GM12875 (cell line): ENCODE measurements around the gene DAZAP1.

Source experiments
- H3K4me3 ChIP-seq: one replicate; pipeline ENCODE4 v1.5.1; 2011; ENCODE audit warnings: low read depth, low read length, control low read depth
- CTCF ChIP-seq: IDR thresholded peaks from 2 replicates; pipeline ENCODE4 v1.5.1; 2011; ENCODE audit warnings: low read depth, mild to moderate bottlenecking, control low read depth, inconsistent platforms, low read length, moderate library complexity, borderline replicate concordance; ENCODE audit not compliant: insufficient read depth

Gene DAZAP1

GRCh38 chr19:1483131-1483978, 76.0 kb downstream of the DAZAP1 start:
- TF ChIP-seq CTCF = no peak

DNA sequence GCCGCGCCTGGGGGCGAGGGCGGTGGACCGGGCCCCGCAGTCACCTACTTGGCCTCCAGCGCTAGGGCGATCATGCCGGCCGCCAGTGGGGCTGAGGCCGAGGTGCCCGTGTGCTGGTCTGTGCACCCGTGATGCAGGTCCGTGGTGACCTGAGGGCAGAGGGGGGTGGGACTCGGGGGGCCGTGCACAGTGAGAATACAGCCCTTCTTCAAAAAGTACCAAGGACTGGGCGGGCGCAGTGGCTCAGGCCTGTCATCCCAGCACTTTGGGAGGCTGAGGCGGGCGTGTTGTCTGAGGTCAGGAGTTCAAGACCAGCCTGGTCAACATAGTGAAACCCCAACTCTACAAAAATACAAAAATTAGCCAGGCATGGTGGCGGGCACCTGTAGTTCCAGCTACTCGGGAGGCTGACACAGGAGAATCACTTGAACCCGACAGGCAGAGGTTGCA, 76.6 kb downstream of the DAZAP1 start:
- no peak for TF ChIP-seq CTCF
- no peak overlapping the region for H3K4me3 ChIP-seq

More at GRCh38 chr19:1483131-1483978, 76.0 kb downstream of the DAZAP1 start:
- no peak overlapping the region for H3K4me3 ChIP-seq
